Spleen (tissue), 7 donors: ENCODE measurements around the gene IL17RD.

Experiments used
- CTCF ChIP-seq, 11 experiments: fragments of 200-600 bp in 7 of 11; fragments of 450-650 bp in 4 of 11; sonication (generic) in 4 of 11; IDR thresholded peaks in 8 of 11; conservative IDR thresholded peaks in 3 of 11; 1 replicate in 7 of 11; 2 replicates in 4 of 11; pipeline versions ENCODE4 v1.4.0 to v1.8.0; 2016 to 2021; ENCODE audit warnings: antibody characterized with exemption in 11 of 11, inconsistent platforms in 4 of 11, mild to moderate bottlenecking in 1 of 11
- POLR2A ChIP-seq, 3 donors: fragments of 450-650 bp; IDR thresholded peaks; one replicate each; pipeline ENCODE4 v1.5.1; 2017; ENCODE audit warnings: antibody characterized with exemption in 3 of 3, mild to moderate bottlenecking in 1 of 3
- POLR2AphosphoS5 ChIP-seq, 3 donors: sonication (generic); formaldehyde crosslinking; IDR thresholded peaks; one replicate each; pipeline ENCODE4 v1.5.1; 2017; ENCODE audit warnings: antibody characterized with exemption in 3 of 3
- donor health status: DM: no; HTN: no; CAD: no; lungs with moderate emphysema.
- donor health status: DM: no; HTN: no; CAD: no.
- donor health status: DM: no; HTN: no; CAD: no.

DNA sequence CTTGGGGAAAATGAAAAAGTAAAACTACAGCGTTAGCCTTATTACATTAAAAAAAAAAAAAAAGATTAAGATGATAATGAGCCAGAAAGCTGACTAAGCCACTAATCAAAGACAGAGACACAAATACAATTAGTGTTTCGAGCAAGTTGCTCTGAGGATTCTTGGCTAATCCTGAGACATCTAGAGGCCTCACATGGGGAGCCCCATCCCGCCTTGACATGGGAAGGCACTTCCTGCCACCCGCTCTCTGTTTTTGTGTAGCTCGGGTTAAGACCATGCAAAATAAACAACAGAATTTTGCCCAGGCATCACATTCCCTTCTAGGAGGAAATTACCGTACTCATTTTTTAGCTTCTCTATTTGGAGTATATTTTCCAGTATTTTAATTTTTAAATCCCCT is 19.4 kb upstream of the IL17RD start:
- TF ChIP-seq CTCF (IDR thresholded peaks at IDR 0.05 in 8 of 11, conservative IDR thresholded peaks at IDR 0.05 in 3 of 11) (no peak), POLR2A (IDR thresholded peaks at IDR 0.05) (no peak), POLR2AphosphoS5 (IDR thresholded peaks at IDR 0.05) (no peak)
